ENCODE measurements around the gene BTBD9. TPM values are rescaled to one million over a fixed set of nuclear protein-coding genes. Genes with fewer than 3 reads are reported as not detected.

Gene BTBD9
- total RNA-seq, 2 donors from 2014 or later = 15.3 to 23.6 TPM

DNA sequence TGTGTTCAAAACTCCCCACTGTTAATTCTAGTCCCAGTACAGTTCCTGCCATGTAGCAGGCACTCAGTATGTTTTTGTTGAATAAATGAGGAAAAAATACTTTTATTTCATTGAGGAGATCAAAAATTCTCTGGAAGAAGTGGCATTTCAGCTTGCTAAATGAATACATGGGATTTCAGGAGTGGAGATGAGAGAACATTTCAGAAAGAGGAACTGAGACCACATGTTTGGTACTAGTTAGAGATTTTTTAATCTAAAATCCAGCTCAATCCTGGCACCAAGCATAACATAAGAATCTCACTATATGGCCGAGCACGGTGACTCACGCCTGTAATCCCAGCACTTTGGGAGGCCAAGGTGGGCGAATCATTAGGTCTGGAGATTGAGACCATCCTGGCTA is 75.4 kb downstream of the BTBD9 start:
- no peak for DNase-seq
- no peak overlapping the region for H3K27ac ChIP-seq
- no peak overlapping the region for H3K9ac ChIP-seq (ENCODE audit: low read depth in 2 of 2, low read length in 2 of 2)
- no peaks in the 10 kb centered on the region for H3K4me1 ChIP-seq
- H3K4me3 ChIP-seq = no peak overlapping the region
- H3K36me3 ChIP-seq = no peaks in the 10 kb centered on the region
- H3K9me3 ChIP-seq = no peaks in the 10 kb centered on the region
- intact Hi-C loops (cut with DNase I) = no loop called here
- no peaks in the 10 kb centered on the region for H3K27me3 ChIP-seq
- TF ChIP-seq, protein P1, sequence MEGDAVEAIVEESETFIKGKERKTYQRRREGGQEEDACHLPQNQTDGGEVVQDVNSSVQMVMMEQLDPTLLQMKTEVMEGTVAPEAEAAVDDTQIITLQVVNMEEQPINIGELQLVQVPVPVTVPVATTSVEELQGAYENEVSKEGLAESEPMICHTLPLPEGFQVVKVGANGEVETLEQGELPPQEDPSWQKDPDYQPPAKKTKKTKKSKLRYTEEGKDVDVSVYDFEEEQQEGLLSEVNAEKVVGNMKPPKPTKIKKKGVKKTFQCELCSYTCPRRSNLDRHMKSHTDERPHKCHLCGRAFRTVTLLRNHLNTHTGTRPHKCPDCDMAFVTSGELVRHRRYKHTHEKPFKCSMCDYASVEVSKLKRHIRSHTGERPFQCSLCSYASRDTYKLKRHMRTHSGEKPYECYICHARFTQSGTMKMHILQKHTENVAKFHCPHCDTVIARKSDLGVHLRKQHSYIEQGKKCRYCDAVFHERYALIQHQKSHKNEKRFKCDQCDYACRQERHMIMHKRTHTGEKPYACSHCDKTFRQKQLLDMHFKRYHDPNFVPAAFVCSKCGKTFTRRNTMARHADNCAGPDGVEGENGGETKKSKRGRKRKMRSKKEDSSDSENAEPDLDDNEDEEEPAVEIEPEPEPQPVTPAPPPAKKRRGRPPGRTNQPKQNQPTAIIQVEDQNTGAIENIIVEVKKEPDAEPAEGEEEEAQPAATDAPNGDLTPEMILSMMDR (IDR thresholded peaks at IDR 0.05) = no peak

DNA sequence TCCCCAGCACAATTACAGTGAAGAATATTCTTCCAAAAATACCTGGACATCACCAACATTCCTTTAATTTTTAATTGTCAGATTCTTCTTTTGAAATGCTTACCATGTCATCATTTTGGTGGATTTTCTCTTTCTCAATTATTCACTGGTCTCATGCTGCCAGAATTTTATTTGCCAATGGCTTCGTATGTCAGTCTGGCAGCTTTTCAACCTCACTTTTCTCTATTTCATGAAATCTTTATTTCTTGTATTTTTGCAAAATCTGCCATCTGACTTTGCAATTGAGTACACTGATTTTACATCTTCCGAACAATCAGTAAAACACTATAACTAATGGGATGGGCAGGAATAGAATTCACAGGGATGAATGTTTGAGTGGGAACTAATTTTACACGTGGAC is 84.1 kb downstream of the BTBD9 start:
- Histone ChIP-seq H3K36me3 (no peaks in the 10 kb centered on the region), H3K4me3 (no peak overlapping the region), H3K4me1 (no peaks in the 10 kb centered on the region), H3K9me3 (no peaks in the 10 kb centered on the region), H3K27ac (no peak overlapping the region), H3K9ac (ENCODE audit: low read depth in 2 of 2, low read length in 2 of 2) (no peak overlapping the region), H3K27me3 (no peaks in the 10 kb centered on the region)
- intact Hi-C loops (cut with DNase I) = no loop called here
- TF ChIP-seq, protein P1 (IDR thresholded peaks at IDR 0.05) = no peak
- no peak for DNase-seq

DNA sequence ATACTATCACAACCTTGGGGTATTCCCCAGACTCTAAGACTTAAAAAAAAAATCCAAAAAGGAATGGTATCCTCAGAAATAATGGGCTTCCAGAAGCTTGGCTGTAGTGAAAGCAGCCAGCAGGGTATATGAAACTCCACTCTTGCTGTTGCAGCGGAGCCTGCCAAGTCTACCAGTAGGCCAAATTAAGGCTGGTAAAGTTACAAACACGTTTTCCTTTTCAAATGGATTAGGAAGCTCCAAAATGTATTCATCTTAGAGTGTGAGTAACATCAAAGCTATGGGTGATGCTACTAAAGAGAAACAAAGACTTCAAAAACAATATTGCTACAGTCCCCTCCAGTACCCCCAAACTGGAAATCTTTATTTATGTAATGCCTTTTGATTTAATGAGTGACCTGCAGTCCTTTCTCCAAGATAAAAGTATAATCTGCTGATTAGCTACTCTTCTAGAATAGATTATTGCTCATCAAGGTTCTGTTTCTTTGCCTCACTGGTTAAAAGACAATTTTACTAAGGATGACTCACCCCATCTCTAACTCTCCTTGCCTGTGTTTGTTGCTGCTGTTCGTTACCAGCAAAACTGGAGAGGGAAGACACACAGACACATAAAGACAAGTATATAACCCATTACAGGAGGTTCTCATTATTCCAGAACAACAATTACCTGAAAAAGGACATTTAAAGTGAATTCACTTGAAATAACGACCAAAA is 84.9 kb downstream of the BTBD9 start:
- Histone ChIP-seq H3K36me3 (no peaks in the 10 kb centered on the region), H3K27me3 (no peaks in the 10 kb centered on the region), H3K27ac (no peak overlapping the region), H3K4me3 (no peak overlapping the region), H3K4me1 (no peaks in the 10 kb centered on the region), H3K9me3 (no peaks in the 10 kb centered on the region), H3K9ac (ENCODE audit: low read depth in 2 of 2, low read length in 2 of 2) (no peak overlapping the region)
- intact Hi-C loops (cut with DNase I) = no loop called here
- TF ChIP-seq, protein P1 (IDR thresholded peaks at IDR 0.05) = no peak
- DNase-seq = no peak

DNA sequence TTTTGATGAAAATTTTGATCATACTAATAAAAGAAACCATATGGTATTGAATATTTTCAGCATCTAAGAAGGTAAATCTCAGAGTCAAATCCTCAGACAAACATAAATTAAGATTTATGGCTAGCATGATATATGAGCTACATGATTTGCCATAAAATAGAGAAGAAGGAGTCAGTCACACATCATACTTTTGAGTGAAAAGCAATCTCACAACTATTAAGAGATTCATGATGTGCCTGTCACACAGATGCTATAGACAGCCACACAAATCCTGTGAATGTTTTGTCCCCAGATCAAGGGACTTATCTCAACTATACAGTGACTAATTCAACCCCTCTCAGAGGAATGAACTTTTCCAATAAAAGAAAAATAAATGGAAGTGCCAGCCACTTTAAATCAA is 85.7 kb downstream of the BTBD9 start:
- Histone ChIP-seq H3K9me3 (no peaks in the 10 kb centered on the region), H3K27me3 (no peaks in the 10 kb centered on the region), H3K4me3 (no peak overlapping the region), H3K9ac (ENCODE audit: low read depth in 2 of 2, low read length in 2 of 2) (no peak overlapping the region), H3K4me1 (no peaks in the 10 kb centered on the region), H3K27ac (no peak overlapping the region), H3K36me3 (no peaks in the 10 kb centered on the region)
- DNase-seq = no peak
- TF ChIP-seq, protein P1 (IDR thresholded peaks at IDR 0.05) = no peak
- intact Hi-C loops (cut with DNase I) = no loop called here

DNA sequence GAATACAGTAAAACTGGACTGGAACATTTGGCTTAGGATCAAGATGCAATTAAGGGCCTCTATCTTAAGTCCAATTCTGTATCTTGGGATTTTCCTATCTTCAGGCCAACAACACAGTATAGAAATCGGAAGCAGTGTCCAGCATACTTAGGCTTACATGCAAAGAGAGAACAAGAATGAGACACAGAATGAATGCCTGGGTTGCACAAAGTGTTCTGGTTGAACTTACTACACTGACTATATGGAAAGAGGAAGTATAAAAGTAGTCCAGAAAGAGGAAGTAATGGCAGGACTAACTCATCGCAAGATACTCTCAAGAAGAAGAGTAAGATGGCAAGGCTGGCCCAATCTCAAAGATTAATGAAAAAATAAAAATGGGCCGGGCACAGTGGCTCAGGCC is 87.6 kb downstream of the BTBD9 start:
- no peak overlapping the region for H3K9ac ChIP-seq (ENCODE audit: low read depth in 2 of 2, low read length in 2 of 2)
- H3K27ac ChIP-seq = no peak overlapping the region
- intact Hi-C loops (cut with DNase I) = no loop called here
- no peak overlapping the region for H3K4me3 ChIP-seq
- DNase-seq = no peak
- H3K27me3 ChIP-seq = no peaks in the 10 kb centered on the region
- TF ChIP-seq, protein P1 (IDR thresholded peaks at IDR 0.05) = no peak
- no peaks in the 10 kb centered on the region for H3K36me3 ChIP-seq
- no peaks in the 10 kb centered on the region for H3K9me3 ChIP-seq
- H3K4me1 ChIP-seq = no peaks in the 10 kb centered on the region

Data from colonic mucosa (tissue), 4 donors.